Mammary epithelial cell (primary cell): ENCODE results near the gene ITPR2.

Experiments
- CTCF ChIP-seq, 2 donors: IDR thresholded peaks in 1 of 2; conservative IDR thresholded peaks in 1 of 2; 2 replicates each; pipeline ENCODE4 v1.5.1; 2011 to 2012; ENCODE audit warnings: inconsistent platforms in 2 of 2, low read length in 2 of 2, mild to moderate bottlenecking in 2 of 2, control low read depth in 1 of 2, low read depth in 1 of 2; ENCODE audit not compliant: insufficient read depth in 1 of 2; ENCODE audit errors: extremely low read depth in 1 of 2
- EZH2 ChIP-seq: IDR thresholded peaks from 2 replicates; pipeline ENCODE4 v1.6.1; 2012; ENCODE audit warnings: low read length, inconsistent platforms, borderline replicate concordance

- TF ChIP-seq EZH2, result no peak
- no peak for TF ChIP-seq CTCF (conservative IDR thresholded peaks at IDR 0.05 in 1 of 2, IDR thresholded peaks at IDR 0.05 in 1 of 2; ENCODE audit: extremely low read depth in 1 of 2, insufficient read depth in 1 of 2, low read depth in 1 of 2, low read length in 2 of 2)
These were observed 295.9 kb downstream of the ITPR2 start for GRCh38 chr12:26537126-26537525.
